Stimulated activated CD8-positive, alpha-beta memory T cell treated with anti-CD3 and anti-CD28 coated beads, Interleukin-15, amount 100 ng/mL, for 24 hours (primary cell): Measurements from ENCODE around the gene CLGN.
"Not testable (repeated sequence)": the region's sequence is repeated elsewhere in the genome, so short reads cannot be mapped to it uniquely, and the experiment has no call there.

ENCODE experiments used
- DNase-seq: peaks from one replicate; pipeline ENCODE4 v3.0.0-alpha.2; 2020; ENCODE audit warnings: low read depth

Gene CLGN

GRCh38 chr4:140427106-140427918, at the start of gene CLGN:
CLGN (minus strand) TSS chr4:140427648; CDS start chr4:140413078, 14,570 bp downstream.
- DNase-seq = peak; percentile 37

GRCh38 chr4:140472156-140472555, 44.7 kb upstream of the CLGN start:
- DNase-seq = no peak

- no peak for DNase-seq
Observed at GRCh38 chr4:140469791-140470733, 42.6 kb upstream of the CLGN start.

- DNase-seq = no peak
Observed at GRCh38 chr4:140466146-140466545, 38.7 kb upstream of the CLGN start.

- no peak for DNase-seq
Observed at GRCh38 chr4:140463614-140464013, 36.2 kb upstream of the CLGN start.

GRCh38 chr4:140463182-140463581, 35.7 kb upstream of the CLGN start:
- no peak for DNase-seq

- no peak for DNase-seq
Observed at GRCh38 chr4:140450352-140450751, 22.9 kb upstream of the CLGN start.

- no peak for DNase-seq
Observed at GRCh38 chr4:140448830-140449229, 21.4 kb upstream of the CLGN start.

GRCh38 chr4:140448162-140448561, 20.7 kb upstream of the CLGN start:
- no peak for DNase-seq

GRCh38 chr4:140444347-140444746, 16.9 kb upstream of the CLGN start:
- DNase-seq = not testable (repeated sequence)

- no peak for DNase-seq
Observed at GRCh38 chr4:140439644-140440142, 12.2 kb upstream of the CLGN start.

GRCh38 chr4:140427919-140428471, 547 bp upstream of the CLGN start:
- DNase-seq = no peak

- no peak for DNase-seq
Observed at GRCh38 chr4:140426610-140427105, 790 bp downstream of the CLGN start.

- no peak for DNase-seq
Observed at GRCh38 chr4:140423106-140423505, 4.3 kb downstream of the CLGN start.

- not testable (repeated sequence) for DNase-seq
Observed at GRCh38 chr4:140413130-140413969, 14.1 kb downstream of the CLGN start.

- no peak for DNase-seq
Observed at GRCh38 chr4:140408974-140409373, 18.5 kb downstream of the CLGN start.

- no peak for DNase-seq
Observed at GRCh38 chr4:140406292-140406691, 21.2 kb downstream of the CLGN start.

GRCh38 chr4:140400111-140400510, 27.3 kb downstream of the CLGN start:
- no peak for DNase-seq

GRCh38 chr4:140395668-140396067, 31.8 kb downstream of the CLGN start:
- DNase-seq = no peak

GRCh38 chr4:140388015-140388414, 39.4 kb downstream of the CLGN start:
- DNase-seq = no peak

- DNase-seq = no peak
Observed at GRCh38 chr4:140382732-140383131, 44.7 kb downstream of the CLGN start.
